K562 (cell line): ENCODE data around the gene SON.

ENCODE experiments used
- ELK1 ChIP-seq: sonication (generic); formaldehyde crosslinking; IDR thresholded peaks from 2 replicates; pipeline ENCODE4 v1.8.1; 2022; ENCODE audit warnings: missing genetic modification reagents
- MBD1 ChIP-seq: fragments of 250-450 bp; sonication (Bioruptor Pico); IDR thresholded peaks from 2 replicates; pipeline ENCODE4 v1.8.0; 2022; ENCODE audit warnings: inconsistent platforms
- MBD2 ChIP-seq: sonication (generic); IDR thresholded peaks from 2 replicates; pipeline ENCODE4 v1.6.1; 2016; ENCODE audit warnings: low read depth, borderline replicate concordance
- PCBP2 ChIP-seq: fragments of 200-400 bp; formaldehyde crosslinking; IDR thresholded peaks from 2 replicates; pipeline ENCODE4 v1.6.1; 2018; ENCODE audit warnings: low read length, low read depth, mild to moderate bottlenecking, moderate library complexity; ENCODE audit not compliant: poor library complexity, severe bottlenecking
- SAFB2 ChIP-seq: fragments of 200-400 bp; formaldehyde crosslinking; IDR thresholded peaks from 2 replicates; pipeline ENCODE4 v1.6.1; 2018; ENCODE audit warnings: borderline replicate concordance, low read length, low read depth, moderate library complexity; ENCODE audit not compliant: severe bottlenecking

- TF ChIP-seq PCBP2 (no peak), ELK1 (no peak), MBD1 (CRISPR knock-in tag) (no peak), SAFB2 (no peak), MBD2 (no peak)
Observed at GRCh38 chr21:33572350-33572749, 29.5 kb downstream of the SON start.
